Left cardiac atrium (tissue), 4 donors: ENCODE results near the gene EMC8. TPM values are rescaled to one million over a fixed set of nuclear protein-coding genes. Genes with fewer than 3 reads are reported as not detected.

Source experiments
- ATAC-seq, 2 donors: fragments of 200-7000 bp; cut with Tn5 transposase; one replicate each; pipeline ENCODE4 v1.9.1; 2020; ENCODE audit warnings: mild to moderate bottlenecking in 2 of 2, moderate library complexity in 2 of 2
- DNase-seq: peaks from one replicate; pipeline ENCODE4 v3.0.0-alpha.2; 2020
- intact Hi-C, 2 donors: fragments of 100-400 bp; cut with DNase I; formaldehyde crosslinking; loops; one replicate each; pipeline versions ENCODE4 v1.14.1 to v1.15.1; 2022 to 2023
- total RNA-seq, 2 donors: library from RNA; stranded (reverse); fragmentation: NEBNext Ultra II Directional; extraction: Animal tissue kit (Norgen Biotek cat#: 25700); gene quantifications; one replicate each; pipeline ENCODE4 v1.2.1, GENCODE V29; 2021
- donor health status: DM: no; HTN: yes; CAD: no.
- donor health status: DM: no; HTN: yes; CAD: no; lungs with severe emphysema.
- donor health status: DM: yes; HTN: yes; CAD: no.
- donor health status: Dilated cardiomyopathy.

The EMC8 gene
- total RNA-seq, 2 donors from 2014 or later: 18.6 to 24.4 TPM

DNA sequence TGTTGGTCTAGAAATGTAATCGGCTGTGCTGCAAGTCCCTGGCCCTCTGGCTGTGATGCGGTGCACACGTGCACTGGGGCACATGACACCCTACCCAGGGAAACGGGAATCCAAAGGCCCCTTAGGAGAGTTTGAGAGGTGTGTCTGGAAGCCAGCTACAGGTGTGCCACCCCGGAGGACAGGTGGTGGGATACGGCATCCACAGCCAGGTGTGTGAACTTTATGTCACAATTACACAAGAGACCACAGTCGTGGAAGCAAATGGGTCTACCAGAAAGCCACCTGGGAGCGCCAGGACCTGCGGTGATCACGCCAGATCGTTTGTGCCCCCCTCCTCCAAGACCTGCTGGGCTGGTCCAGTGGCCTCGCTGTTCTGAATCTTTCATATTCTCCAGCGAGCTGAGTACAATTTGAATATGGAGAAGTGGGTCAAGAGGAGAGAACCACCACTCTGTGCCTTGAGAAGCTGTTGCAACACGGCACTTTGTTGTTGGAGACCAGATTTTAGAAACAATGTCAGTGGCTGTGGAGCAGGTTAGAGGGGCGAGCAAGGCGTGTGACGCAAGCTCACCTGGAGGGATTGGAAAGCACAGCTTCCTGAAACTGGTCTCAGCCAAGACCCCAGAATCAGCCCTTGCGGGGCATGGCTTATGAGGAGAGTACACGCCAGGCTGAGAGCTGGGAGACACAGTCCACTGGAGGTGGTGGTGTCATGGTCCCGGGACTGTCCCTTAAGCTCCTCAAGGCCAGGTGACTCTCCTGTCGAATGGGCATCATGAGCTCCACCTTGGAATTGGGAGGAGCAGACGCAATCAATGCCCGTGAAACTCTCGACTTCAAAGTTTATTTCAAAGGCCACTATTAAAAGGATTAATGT is 37.6 kb upstream of the EMC8 start:
- intact Hi-C loops: no loop called here
- no peak for ATAC-seq
- DNase-seq: no peak

DNA sequence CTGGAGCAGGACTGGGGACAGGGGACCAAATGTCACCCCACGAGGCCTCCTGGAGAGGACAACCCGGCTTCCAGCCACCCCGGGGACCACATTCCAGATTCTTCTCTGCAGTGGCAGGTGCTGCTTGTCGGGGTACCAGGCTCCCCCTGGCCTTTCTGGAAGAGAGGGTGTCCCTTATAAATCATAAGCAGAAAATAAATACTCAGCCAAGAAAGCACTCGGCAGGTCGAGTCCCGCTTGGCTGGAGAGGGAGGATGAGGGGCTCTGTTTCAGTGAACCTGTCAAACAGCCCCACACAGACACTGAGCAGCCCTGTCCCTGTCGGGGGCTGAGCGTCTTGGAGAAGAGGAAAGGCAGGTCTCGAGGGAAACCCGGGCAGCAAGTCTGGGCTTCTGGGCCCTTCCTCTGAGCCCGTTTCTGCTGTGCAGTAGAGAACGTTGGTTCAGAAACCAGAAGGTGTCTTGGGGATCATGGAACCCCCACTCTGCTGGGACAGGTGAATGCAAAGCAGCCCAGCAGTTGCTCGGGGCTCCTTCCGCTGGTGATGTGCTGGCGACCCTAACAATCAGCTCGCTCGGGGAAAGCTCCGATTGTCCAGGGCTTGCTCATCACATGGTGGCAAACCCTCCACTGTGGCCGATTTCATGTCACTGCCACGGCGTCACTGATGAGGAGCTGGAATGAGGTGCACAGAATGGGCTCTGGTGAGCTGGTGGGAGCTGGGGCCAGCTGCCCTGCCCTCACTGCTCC is 36.8 kb upstream of the EMC8 start:
- ATAC-seq (no peak), DNase-seq (no peak)
- intact Hi-C loops: no loop called here

DNA sequence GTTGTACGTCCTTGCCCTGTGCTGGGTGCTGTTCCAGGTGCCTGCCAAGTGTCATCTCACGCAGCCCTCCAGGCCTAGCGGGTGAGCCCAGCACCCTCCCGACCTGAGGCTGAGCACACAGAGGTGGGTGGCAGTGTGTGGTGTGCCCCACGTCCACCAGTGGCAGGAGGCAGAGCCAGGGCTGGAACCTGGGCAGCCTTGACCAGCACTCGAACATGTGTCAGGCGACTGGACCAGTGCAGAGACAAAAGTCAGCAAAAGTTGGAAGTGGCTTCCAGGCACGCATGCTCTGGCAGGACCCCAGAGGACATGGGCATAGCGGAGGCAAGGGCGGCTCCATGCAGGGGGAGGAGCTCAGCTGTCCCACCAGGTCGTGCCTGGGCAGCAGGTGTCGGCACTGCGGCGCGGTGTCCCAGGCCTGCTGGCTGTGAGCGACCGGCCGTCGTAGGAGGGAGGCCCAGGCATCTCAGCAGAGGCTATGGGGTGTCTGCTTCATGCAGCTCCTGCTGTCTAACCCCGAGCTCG is 35.9 kb upstream of the EMC8 start:
- ATAC-seq (no peak), DNase-seq (no peak)
- intact Hi-C loops: no loop called here

DNA sequence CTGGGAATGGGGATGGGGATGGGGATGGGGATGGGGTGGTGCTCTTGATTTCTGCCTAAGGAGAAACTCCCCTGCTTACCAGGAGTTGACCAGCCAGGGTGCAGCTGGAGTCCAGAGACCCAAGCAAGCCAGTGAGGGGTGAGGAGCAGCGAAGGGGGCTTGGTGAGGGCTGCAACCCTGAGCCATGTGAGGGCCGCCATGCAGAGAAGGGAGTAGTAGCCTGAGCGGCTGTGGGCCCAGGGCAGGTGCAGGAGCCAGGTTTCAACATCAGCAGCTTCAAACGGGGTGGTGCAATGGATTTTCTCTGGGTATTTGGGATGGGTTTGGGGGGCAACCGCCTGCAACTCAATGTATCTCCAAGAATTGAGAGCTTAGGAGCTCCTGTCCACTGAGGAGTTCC is 35.4 kb upstream of the EMC8 start:
- ATAC-seq (no peak), DNase-seq (no peak)
- intact Hi-C loops: no loop called here

DNA sequence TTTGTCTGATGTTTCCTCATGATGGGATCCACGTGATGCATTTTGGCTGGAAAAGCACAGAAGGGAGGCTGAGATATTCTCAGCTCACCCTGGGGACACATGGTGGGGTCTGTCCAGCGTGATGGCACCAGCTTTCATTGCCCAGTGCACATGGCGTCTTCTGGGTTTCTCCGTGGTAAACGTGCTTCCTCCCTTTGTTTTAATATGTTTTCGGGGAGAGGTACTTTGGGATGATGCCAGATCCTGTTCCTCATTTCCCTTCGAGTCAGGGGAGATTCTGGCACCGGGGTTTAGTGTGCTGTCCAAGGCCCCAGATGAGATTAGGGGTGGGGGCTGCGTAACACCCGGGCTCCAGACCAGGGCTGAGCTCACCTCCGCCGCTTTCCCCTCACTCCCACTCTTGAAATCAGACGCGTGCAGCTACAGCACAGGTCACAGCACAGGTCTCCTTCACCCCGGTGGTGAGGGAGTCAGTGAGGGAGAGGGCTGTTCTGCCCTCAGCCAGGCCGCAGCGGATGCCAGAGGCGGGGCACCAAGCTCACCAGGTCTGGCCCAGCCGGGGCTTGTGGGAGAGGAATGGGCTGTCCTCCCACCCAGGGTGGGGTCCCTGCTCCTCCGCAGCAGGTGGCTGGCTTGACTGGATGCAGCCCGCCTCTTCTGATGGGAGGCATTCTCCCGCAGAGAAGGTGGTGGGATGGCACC is 34.0 kb upstream of the EMC8 start:
- DNase-seq: no peak
- intact Hi-C loops: no loop called here
- ATAC-seq: no peak

DNA sequence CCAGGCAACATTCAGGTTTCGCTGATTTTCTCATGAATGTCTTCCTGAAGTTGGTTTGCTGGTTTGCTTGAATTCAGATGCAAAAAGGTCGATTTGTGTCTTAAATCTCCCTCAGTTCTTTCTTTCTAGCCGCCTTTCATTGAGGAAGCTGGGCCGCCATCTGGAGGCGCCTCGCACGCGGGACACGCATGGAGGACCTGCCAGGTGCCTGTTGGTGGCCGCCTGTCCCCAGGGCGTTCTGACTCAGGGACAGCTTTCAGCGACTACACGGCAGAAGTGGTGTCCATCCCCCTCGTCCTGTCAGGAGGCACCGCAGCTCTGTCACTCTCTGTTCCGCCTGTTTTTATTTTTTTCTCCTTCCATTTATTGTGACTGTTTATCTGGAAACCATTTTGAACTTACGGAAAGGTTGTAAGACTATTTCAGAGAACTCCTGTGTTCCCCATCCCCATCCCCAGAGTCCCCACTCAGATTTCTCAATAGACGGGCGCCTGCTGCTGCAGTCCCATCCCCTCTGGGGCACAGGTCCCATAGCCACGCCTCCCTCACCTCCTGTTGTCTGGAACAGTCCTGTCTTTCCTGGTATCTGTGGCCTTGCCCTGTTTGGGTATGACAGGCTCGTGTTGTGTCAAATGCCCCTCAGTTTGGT is 33.4 kb upstream of the EMC8 start:
- no peak for DNase-seq
- intact Hi-C loops: no loop called here
- ATAC-seq: peak in 1 of 2 donors; percentile 25

DNA sequence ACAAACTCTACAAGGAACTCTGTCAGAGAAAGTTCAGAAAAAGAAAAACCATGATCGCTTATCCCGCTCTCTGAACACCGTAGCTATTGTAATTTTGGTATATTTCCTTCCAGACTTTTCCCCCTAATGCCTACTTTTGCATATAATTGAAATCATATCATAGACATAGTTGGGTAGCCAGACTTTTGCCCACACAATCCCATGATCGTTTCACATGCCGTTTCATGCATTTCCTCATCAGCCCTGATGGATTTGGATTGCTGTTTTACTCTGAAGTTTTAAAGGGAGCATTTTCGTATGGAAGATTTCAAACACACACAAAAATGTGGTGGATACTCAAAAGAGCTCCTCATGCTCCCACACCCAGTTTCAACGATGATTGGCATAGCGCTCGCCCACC is 31.5 kb upstream of the EMC8 start:
- DNase-seq: no peak
- intact Hi-C loops: no loop called here
- ATAC-seq: no peak

DNA sequence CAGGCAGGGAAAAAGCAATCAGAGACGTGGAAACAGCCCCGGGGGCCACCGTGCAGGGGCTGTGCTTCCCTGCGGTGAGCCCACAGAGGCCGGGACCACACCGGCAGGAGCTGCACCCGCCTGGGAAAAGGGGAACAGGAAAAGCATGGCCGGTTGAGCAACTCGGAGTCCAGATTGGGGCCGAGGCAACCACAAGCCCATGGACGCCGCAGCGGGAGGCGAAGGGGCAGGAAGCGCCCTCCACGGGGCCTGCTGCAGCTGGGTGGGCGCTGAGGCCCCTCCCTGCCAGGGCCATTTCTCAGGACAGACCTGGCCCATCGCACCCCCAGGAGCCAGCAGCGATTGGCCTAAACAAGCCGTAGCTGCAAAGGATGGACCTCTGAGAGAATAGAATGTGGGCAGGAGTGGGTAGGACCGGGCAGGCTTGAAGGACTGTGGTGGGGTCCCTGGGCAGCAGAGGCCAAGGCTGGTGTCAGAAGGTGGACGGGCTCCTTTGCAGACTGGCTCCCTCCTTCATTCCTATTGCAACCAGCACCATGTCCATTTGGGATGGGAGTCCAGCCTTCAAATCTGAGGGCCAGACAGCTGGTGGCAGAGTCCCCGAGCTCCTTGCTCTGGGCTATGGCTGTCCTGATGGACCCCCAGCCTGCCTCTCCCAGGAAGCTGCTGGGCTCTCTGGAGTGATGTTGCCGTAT is 30.6 kb upstream of the EMC8 start:
- ATAC-seq (peak; percentile 70 to 74), DNase-seq (no peak)

DNA sequence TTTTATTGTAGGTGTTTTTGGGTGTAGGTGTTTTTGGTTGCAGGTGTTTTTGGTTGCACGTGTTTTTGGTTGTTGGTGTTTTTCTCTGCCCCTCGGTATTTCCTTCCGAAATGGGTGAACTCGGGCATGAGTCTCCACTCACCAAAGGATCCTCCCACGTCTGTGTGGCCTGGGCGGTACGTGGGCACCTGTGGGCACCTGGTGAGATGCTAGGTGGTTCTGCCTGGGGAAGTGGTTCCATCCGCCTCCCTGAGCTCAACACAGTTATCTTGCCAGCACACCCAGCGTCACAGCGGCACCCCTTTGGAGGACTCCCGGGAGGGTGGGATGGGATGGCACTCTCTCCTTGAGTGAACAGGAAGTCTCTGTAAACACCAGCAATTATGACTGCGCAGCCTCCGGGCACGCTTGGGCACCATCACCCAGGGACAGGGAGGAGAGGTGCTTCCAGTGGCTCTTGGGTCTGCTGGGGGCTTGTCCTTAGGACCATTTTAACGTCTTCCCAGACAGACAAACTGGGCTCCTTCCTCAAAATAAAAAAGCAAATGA is 29.9 kb upstream of the EMC8 start:
- DNase-seq (no peak), ATAC-seq (peak in 1 of 2 donors; percentile 35)
- intact Hi-C loops: loop anchor here in 1 of 2 donors (10.0 kb wide), 1 partner anchor 156 kb away; no protein-coding TSS in a partner anchor

More for the DNA sequence above, 30.6 kb upstream of the EMC8 start:
- intact Hi-C loops: loop anchor here in 1 of 2 donors (10.0 kb wide), 1 partner anchor 155 kb away; no protein-coding TSS in a partner anchor

DNA sequence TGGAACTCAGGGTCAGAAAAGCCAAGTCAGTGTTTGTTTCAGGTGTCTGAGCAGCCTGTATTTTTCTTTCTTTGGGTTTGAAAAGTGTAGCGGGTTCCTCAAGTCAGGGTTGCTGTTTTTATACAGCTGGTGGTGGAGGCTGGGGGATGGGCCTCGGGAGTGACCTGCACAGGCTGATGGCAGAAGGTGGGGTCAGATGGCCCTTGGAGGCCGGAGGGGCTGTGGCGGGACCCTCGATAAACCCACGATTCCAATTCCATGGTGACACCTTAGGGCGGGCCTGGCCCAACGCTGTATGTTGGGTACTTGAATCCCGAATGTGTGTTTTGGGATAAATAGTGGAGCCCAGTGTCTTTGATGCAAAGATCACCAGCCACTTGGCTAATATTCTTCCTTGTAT is 28.8 kb upstream of the EMC8 start:
- no peak for DNase-seq
- ATAC-seq: no peak
- intact Hi-C loops: loop anchor here in 1 of 2 donors (10.0 kb wide), 1 partner anchor 157 kb away; no protein-coding TSS in a partner anchor

DNA sequence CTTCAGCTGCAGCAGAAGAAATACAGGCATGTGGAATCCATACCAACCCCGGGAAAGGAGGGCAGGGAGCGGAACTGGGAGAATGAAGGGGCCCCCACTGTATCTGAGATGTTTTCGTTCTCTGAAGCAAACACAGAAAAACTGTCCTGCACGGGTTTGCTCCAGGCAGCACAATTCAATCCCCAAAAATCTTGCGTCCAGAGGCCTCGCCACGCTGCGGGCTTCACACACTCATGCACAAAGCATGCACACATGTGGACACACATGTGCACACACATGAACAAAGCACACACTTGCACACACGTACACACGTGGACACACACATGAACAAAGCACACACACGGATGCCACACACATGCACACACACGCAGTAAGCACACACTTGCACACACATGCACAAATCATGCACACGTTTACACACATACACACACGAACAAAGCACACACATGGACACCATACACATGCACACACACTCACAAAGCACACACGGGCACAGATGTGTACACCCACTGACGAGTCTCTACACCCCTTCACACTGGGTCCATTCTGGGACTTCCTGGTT is 27.4 kb upstream of the EMC8 start:
- no peak for ATAC-seq
- no peak for DNase-seq
- intact Hi-C loops: loop anchor here in 1 of 2 donors (10.0 kb wide), 1 partner anchor 158 kb away; no protein-coding TSS in a partner anchor

DNA sequence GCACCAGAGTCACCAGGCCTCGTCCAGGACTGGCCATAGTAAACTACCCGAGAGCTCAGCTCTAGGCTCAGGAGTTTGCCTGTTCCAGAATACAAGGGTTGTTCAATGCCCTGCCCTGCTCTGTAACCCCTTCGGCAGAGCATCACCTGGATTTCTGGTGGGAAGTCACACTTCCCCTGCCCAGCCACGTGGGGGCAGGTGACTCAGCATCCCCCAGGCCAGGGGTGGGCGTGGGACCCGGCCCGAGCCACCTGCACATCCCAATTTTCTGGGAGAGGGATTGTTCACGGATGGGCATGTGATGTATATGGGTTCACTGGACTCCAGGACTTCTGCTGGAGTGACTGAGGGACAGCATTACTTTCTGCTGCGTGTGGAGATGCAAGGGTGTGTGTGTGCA is 26.0 kb upstream of the EMC8 start:
- intact Hi-C loops: loop anchor here in 1 of 2 donors (10.0 kb wide), 1 partner anchor 159 kb away; no protein-coding TSS in a partner anchor
- ATAC-seq (no peak), DNase-seq (no peak)

DNA sequence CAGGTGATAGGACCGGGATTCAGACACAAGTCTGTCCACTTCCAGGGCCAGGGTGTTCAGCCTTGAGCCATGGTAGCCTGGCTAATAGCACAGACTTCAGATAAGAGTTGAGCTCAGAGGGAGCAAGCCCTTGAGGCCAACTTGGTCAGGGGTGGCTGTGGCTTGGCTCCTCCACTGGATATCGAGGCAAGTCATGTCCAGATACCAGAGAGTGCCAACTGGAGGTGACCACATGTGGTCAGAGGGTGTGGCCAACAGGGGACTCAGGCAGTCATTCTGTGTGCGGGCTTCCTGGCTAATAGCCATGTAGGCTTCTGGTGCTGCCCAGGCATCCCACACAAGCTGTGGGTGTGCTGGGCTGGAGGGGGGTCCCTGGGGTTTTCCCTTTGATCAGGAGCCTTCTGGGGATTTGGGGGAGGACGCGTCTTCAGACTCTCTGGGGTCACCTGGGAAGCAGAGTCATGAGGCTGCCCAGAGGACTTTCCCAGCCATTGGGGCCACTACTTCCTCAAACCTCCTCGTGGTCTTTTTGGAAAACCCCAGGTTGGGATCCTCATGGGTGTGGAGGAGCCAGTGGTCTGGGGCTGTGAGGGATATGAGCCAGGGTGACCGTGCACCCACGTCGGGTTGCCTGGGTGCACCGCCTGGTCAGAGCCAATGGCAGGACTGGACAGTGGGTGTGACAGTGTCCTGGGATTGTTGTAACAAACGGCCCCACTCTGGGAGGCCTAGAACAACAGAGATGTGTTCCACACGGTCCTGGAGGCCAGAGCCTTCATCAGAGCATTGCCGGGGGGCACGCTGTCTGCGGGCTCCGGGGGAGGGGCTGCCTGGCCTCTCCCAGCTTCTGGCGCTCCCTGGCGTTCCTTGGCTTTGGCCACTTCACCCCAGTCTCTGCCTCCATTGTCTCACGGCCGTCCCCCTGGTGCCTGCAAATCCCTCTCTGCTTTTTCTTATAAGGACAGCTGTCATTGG is 25.1 kb upstream of the EMC8 start:
- intact Hi-C loops: loop anchor here (5.0 to 10.0 kb wide), 2 partner anchors 160 to 693 kb away; no protein-coding TSS in a partner anchor
- no peak for DNase-seq
- ATAC-seq: peak in 1 of 2 donors; percentile 20

DNA sequence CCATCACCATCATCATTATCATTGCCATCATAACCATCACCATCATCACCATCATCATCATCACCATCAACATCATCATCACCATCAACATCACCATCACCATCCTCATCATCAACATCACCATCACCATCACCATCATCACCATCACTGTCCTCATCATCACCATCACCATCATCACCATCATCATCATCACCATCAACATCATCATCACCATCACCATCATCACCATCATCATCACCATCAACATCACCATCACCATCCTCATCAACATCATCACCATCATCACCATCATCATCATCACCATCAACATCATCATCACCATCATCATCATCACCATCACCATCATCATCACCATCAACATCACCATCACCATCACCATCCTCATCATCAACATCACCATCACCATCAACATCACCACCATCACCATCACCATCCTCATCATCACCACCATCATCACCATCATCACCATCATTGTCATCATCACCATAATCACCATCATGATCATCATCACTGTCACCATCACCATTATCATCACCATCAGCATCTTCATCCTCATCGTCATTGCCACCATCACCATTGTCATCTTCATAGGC is 24.1 kb upstream of the EMC8 start:
- no peak for DNase-seq
- intact Hi-C loops: loop anchor here (5.0 to 10.0 kb wide), 2 partner anchors 161 to 694 kb away; no protein-coding TSS in a partner anchor
- ATAC-seq: no peak

DNA sequence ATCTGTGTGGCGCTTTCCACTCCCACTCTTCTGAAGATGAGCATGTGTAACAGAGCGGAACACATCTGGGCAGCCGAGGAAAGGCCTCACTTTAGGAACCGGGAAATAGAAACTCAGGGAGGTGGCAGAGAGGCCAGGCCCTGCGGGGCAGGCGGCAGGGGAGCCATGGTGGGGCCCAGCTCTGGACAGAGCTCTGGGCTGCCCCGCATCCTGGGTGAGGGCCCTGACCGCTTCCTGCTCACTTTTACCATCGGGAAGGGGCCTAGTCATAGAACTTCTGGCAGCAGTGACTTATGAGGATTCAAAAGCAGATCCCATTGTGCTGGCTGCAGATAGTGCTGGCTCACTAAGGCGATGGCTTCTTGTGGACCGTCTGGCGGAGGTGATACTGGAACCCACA is 22.8 kb upstream of the EMC8 start:
- ATAC-seq (no peak), DNase-seq (no peak)
- intact Hi-C loops: loop anchor here (5.0 to 10.0 kb wide), 2 partner anchors 163 to 695 kb away; no protein-coding TSS in a partner anchor
